LNCAP (cell line): ENCODE measurements around the gene DCTN4.

Source experiments
- CTCF ChIP-seq: fragments of 450-650 bp; IDR thresholded peaks from 2 replicates; pipeline ENCODE4 v1.5.1; 2017; ENCODE audit warnings: mild to moderate bottlenecking

DCTN4 gene

GRCh38 chr5:150751096-150751891 is 7.5 kb downstream of the DCTN4 start:
- no peak for TF ChIP-seq CTCF

DNA sequence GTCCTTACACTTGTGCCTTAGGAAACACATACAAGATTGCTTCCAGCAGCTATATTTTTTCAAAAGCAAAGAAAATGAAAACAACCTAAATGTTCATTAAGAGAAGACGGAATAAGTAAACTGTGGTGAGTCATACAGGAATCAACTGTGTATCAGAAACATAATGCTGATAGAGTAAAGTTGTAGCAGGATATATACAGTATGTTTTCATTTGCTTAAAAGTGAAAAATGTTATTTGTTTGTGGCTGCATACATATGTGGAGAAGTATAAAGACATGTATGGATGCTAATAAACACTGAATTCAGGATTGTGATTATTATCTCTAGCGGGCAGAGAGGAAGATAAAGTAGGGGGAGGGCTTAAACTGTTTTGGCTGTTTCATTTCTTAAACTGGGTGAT is 8.3 kb downstream of the DCTN4 start:
- no peak for TF ChIP-seq CTCF

DNA sequence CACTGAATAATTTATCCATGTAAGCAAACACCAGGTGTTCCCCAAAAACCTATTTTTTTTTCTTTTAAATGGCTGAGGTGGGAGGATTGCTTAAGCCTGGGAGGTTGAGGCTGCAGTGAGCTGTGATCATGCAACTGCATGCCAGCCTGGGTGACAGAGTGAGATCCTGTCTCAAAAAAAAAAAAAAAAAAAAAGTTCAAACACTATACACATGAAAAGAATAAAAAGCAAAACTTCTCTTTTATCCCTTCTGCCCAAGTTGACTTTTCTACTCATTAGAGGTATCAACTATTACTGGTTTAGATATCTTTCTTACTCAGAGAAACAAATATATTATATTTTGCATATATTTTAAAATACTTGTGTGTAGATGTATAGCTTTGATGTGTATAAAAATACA is 17.8 kb downstream of the DCTN4 start:
- no peak for TF ChIP-seq CTCF

DNA sequence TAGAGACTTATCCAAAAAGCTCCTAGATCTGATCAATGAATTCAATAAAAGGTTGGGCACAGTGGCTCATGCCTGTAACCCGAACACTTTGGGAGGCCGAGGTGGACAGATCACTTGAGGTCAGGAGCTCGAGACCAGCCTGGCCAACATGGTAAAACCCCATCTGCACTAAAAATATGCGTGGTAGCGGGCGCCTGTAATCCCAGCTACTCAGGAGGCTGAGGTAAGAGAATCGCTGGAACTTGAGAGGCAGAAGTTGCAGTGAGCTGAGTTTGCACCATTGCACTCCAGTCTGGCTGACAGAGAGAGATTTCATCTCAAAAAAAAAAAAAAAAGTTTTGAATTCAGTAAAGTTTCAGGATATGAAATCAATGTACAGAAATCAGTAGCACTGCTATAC is 20.0 kb downstream of the DCTN4 start:
- TF ChIP-seq CTCF: no peak

- TF ChIP-seq CTCF: no peak
These were observed 24.0 kb downstream of the DCTN4 start for GRCh38 chr5:150734579-150735384.

DNA sequence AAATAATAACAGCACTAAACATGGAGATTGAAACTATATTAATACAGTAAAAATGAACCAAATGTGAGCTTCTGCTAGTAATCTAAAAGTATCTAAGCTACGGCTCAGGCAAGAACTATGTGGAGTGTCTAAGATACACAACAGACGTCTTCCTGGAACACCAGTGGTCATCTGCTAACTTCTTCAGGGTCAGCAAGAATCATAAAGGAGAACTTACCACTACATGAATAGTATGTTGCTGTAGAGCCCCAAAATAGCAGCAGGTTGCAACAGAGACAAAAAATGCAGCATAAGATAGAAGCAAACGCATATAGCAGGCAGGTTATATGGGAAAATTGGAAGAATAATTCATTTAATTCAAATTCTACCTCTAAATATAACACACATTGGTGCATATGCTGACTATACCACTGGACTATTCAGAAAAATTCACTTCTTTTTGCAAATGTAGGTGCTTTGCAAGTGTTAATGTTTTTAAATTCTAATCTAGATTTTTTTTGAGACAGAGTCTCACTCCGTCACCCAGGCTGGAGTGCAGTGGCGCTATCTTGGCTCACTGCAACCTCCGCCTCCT is 27.1 kb downstream of the DCTN4 start:
- TF ChIP-seq CTCF: no peak

GRCh38 chr5:150729859-150730258 is 29.0 kb downstream of the DCTN4 start:
- TF ChIP-seq CTCF: no peak
